Liver (tissue), 9 donors: ENCODE results near the gene NAA10. TPM values are rescaled to one million over a fixed set of nuclear protein-coding genes. Genes with fewer than 3 reads are reported as not detected.

ENCODE experiments used
- DNase-seq: peaks from one replicate; pipeline ENCODE4 v3.0.0-alpha.2; 2017; ENCODE audit warnings: low spot score
- H3K27ac ChIP-seq, 2 donors: one replicate each; pipeline ENCODE4 v1.7.0; 2013; ENCODE audit warnings: inconsistent platforms in 2 of 2, low read length in 2 of 2, control low read depth in 1 of 2, low read depth in 1 of 2, mild to moderate bottlenecking in 1 of 2
- H3K27me3 ChIP-seq, 4 donors: one replicate each; pipeline versions ENCODE4 v1.6.1 to v1.7.0; 2013; ENCODE audit warnings: low read length in 3 of 4, inconsistent platforms in 1 of 4, mild to moderate bottlenecking in 1 of 4, moderate library complexity in 1 of 4; ENCODE audit not compliant: control insufficient read depth in 4 of 4, insufficient read depth in 4 of 4
- H3K36me3 ChIP-seq, 4 donors: one replicate each; pipeline versions ENCODE4 v1.6.1 to v1.7.0; 2013; ENCODE audit warnings: low read length in 3 of 4, mild to moderate bottlenecking in 3 of 4, low read depth in 1 of 4, moderate library complexity in 1 of 4; ENCODE audit not compliant: control insufficient read depth in 4 of 4, insufficient read depth in 3 of 4
- H3K4me1 ChIP-seq, 4 donors: one replicate each; pipeline versions ENCODE4 v1.6.1 to v1.7.0; 2013; ENCODE audit warnings: low read length in 3 of 4, mild to moderate bottlenecking in 3 of 4, moderate library complexity in 1 of 4; ENCODE audit not compliant: control insufficient read depth in 4 of 4, insufficient read depth in 4 of 4
- H3K4me3 ChIP-seq, 3 donors: one replicate each; pipeline versions ENCODE4 v1.6.1 to v1.7.0; 2013; ENCODE audit warnings: low read length in 3 of 3, control low read depth in 1 of 3, low read depth in 1 of 3, mild to moderate bottlenecking in 1 of 3
- H3K9ac ChIP-seq, 2 donors: one replicate each; pipeline ENCODE4 v1.7.0; 2013; ENCODE audit warnings: low read length in 2 of 2, mild to moderate bottlenecking in 2 of 2, moderate library complexity in 2 of 2, control low read depth in 1 of 2, low read depth in 1 of 2
- H3K9me3 ChIP-seq, 4 donors: one replicate each; pipeline versions ENCODE4 v1.6.1 to v1.7.0; 2013; ENCODE audit warnings: low read length in 3 of 4; ENCODE audit not compliant: control insufficient read depth in 4 of 4
- EGR1 ChIP-seq, 2 donors: IDR thresholded peaks; 2 replicates each; pipeline ENCODE4 v1.6.1; 2016 to 2018; ENCODE audit warnings: antibody characterized with exemption in 2 of 2, low read depth in 2 of 2
- FOXA1 ChIP-seq: IDR thresholded peaks from 2 replicates; pipeline ENCODE4 v1.6.1; 2016; ENCODE audit warnings: antibody characterized with exemption
- FOXA2 ChIP-seq: IDR thresholded peaks from 2 replicates; pipeline ENCODE4 v1.6.1; 2016; ENCODE audit warnings: antibody characterized with exemption
- HNF4A ChIP-seq, 2 donors: conservative IDR thresholded peaks; 2 replicates each; pipeline ENCODE4 v1.6.1; 2016; ENCODE audit warnings: antibody characterized with exemption in 2 of 2, mild to moderate bottlenecking in 2 of 2
- HNF4G ChIP-seq: IDR thresholded peaks from 2 replicates; pipeline ENCODE4 v1.6.1; 2016; ENCODE audit warnings: antibody characterized with exemption
- JUND ChIP-seq, 2 donors: IDR thresholded peaks; 2 replicates each; pipeline ENCODE4 v1.6.1; 2016; ENCODE audit warnings: antibody characterized with exemption in 2 of 2
- NR2F2 ChIP-seq: IDR thresholded peaks from 2 replicates; pipeline ENCODE4 v1.6.1; 2016; ENCODE audit warnings: antibody characterized with exemption
- RAD21 ChIP-seq, 2 donors: IDR thresholded peaks; 2 replicates each; pipeline ENCODE4 v1.6.1; 2016; ENCODE audit warnings: antibody characterized with exemption in 2 of 2, mild to moderate bottlenecking in 2 of 2
- RXRA ChIP-seq, 2 donors: IDR thresholded peaks; 2 replicates each; pipeline ENCODE4 v1.6.1; 2017 to 2018; ENCODE audit warnings: antibody characterized with exemption in 2 of 2, mild to moderate bottlenecking in 1 of 2
- SP1 ChIP-seq: IDR thresholded peaks from 2 replicates; pipeline ENCODE4 v1.6.1; 2018; ENCODE audit warnings: antibody characterized with exemption, mild to moderate bottlenecking
- WGBS: extraction: QIAGEN DNeasy Blood & Tissue Kit; methylation state at CpG from one replicate; pipeline ENCODE4 v1.1.7; 2013; 5-methylcytosine and 5-hydroxymethylcytosine counted together
- polyA plus RNA-seq, 2 donors: library from polyadenylated mRNA; stranded (reverse) in 1 of 2; unstranded in 1 of 2; fragments of 200-250 nt in 1 of 2; fragments of >200 nt in 1 of 2; fragmentation: Nextera tagmentation in 1 of 2; extraction: Ambion mirVana in 1 of 2; gene quantifications; one replicate each; pipeline versions ENCODE4 v1.2.1 to v1.2.3, GENCODE V29; 2013 to 2015
- total RNA-seq, 2 donors: library from RNA; depleted of rRNA; stranded (reverse); fragments of >200 nt; gene quantifications; one replicate each; pipeline ENCODE4 v1.2.3, GENCODE V29; 2014
- TF ChIP-seq, protein P1 (sequence below): IDR thresholded peaks from 2 replicates; pipeline ENCODE4 v1.6.1; 2016; ENCODE audit warnings: antibody characterized with exemption, mild to moderate bottlenecking
- TF ChIP-seq, protein P2 (sequence below): IDR thresholded peaks from 2 replicates; pipeline ENCODE4 v1.6.1; 2016; ENCODE audit warnings: antibody characterized with exemption
- TF ChIP-seq, protein P3 (sequence below): IDR thresholded peaks from 2 replicates; pipeline ENCODE4 v1.6.1; 2016; ENCODE audit warnings: antibody characterized with exemption
- donor health status: healthy.
- donor health status: healthy.
- donor health status: healthy.
- donor health status: healthy.
- donor health status: healthy.

The NAA10 gene
- total and polyA plus RNA-seq, 4 donors, result 20.5 to 58.8 (median 44.4) TPM

DNA sequence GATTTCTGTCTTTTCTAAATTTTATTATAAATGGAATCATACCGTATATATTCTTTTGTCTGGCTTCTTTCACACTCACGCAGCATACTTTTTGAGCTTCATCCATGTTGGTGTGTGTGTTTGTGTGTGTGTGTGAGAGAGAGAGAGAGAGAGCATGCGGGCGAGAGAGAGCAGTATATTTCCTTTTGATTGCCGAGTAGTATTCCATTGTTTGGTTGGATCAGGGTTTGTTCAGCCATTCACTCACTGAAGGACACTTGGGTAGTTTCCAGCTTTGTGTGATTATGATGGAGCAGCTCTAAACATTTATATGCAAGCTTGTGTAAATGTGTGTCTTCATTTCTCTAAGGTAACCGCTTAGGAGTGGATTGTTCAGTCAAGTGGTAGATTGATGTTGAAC, 45.7 kb downstream of the NAA10 start (continued):
- TF ChIP-seq, protein P1, sequence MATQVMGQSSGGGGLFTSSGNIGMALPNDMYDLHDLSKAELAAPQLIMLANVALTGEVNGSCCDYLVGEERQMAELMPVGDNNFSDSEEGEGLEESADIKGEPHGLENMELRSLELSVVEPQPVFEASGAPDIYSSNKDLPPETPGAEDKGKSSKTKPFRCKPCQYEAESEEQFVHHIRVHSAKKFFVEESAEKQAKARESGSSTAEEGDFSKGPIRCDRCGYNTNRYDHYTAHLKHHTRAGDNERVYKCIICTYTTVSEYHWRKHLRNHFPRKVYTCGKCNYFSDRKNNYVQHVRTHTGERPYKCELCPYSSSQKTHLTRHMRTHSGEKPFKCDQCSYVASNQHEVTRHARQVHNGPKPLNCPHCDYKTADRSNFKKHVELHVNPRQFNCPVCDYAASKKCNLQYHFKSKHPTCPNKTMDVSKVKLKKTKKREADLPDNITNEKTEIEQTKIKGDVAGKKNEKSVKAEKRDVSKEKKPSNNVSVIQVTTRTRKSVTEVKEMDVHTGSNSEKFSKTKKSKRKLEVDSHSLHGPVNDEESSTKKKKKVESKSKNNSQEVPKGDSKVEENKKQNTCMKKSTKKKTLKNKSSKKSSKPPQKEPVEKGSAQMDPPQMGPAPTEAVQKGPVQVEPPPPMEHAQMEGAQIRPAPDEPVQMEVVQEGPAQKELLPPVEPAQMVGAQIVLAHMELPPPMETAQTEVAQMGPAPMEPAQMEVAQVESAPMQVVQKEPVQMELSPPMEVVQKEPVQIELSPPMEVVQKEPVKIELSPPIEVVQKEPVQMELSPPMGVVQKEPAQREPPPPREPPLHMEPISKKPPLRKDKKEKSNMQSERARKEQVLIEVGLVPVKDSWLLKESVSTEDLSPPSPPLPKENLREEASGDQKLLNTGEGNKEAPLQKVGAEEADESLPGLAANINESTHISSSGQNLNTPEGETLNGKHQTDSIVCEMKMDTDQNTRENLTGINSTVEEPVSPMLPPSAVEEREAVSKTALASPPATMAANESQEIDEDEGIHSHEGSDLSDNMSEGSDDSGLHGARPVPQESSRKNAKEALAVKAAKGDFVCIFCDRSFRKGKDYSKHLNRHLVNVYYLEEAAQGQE, result no peak
- no peak for TF ChIP-seq NR2F2
- no peak for TF ChIP-seq SP1
- no peak for TF ChIP-seq HNF4G

GRCh38 chrX:153888344-153888743, 46.5 kb downstream of the NAA10 start:
- H3K9me3 ChIP-seq, result no peaks in the 10 kb centered on the region
- TF ChIP-seq, protein P2, sequence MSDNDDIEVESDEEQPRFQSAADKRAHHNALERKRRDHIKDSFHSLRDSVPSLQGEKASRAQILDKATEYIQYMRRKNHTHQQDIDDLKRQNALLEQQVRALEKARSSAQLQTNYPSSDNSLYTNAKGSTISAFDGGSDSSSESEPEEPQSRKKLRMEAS, result no peak
- TF ChIP-seq FOXA2, result no peak
- no peak for TF ChIP-seq FOXA1
- no peak for TF ChIP-seq RAD21 (IDR thresholded peaks at IDR 0.05)
- TF ChIP-seq NR2F2, result no peak
- TF ChIP-seq, protein P3, sequence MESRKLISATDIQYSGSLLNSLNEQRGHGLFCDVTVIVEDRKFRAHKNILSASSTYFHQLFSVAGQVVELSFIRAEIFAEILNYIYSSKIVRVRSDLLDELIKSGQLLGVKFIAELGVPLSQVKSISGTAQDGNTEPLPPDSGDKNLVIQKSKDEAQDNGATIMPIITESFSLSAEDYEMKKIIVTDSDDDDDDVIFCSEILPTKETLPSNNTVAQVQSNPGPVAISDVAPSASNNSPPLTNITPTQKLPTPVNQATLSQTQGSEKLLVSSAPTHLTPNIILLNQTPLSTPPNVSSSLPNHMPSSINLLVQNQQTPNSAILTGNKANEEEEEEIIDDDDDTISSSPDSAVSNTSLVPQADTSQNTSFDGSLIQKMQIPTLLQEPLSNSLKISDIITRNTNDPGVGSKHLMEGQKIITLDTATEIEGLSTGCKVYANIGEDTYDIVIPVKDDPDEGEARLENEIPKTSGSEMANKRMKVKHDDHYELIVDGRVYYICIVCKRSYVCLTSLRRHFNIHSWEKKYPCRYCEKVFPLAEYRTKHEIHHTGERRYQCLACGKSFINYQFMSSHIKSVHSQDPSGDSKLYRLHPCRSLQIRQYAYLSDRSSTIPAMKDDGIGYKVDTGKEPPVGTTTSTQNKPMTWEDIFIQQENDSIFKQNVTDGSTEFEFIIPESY, result no peak
- no peak for TF ChIP-seq JUND (IDR thresholded peaks at IDR 0.05)
- no peak for TF ChIP-seq HNF4G
- no peak for TF ChIP-seq SP1
- TF ChIP-seq HNF4A (conservative IDR thresholded peaks at IDR 0.05), result no peak
- H3K27me3 ChIP-seq, result peaks cover 0 to 6% (median under 1%) of the 10 kb centered on the region in 4 donors
- no peak for DNase-seq
- no peak overlapping the region for H3K4me3 ChIP-seq
- H3K27ac ChIP-seq, result no peak overlapping the region
- H3K9ac ChIP-seq, result no peak overlapping the region
- no peaks in the 10 kb centered on the region for H3K36me3 ChIP-seq
- 53% methylated on average over 6 of the region's 6 CpGs for WGBS
- peaks cover 0 to 2% (median 0%) of the 10 kb centered on the region in 4 donors for H3K4me1 ChIP-seq

- peaks cover 0 to 6% (median under 1%) of the 10 kb centered on the region in 4 donors for H3K27me3 ChIP-seq
- no peak overlapping the region for H3K27ac ChIP-seq
- H3K9ac ChIP-seq, result no peak overlapping the region
- no peak overlapping the region for H3K4me3 ChIP-seq
- no peaks in the 10 kb centered on the region for H3K9me3 ChIP-seq
- H3K4me1 ChIP-seq, result peaks cover 0 to 2% (median 0%) of the 10 kb centered on the region in 4 donors
- 65% methylated on average over 8 of the region's 8 CpGs for WGBS
- no peaks in the 10 kb centered on the region for H3K36me3 ChIP-seq
- TF ChIP-seq JUND (IDR thresholded peaks at IDR 0.05) (no peak), SP1 (no peak), FOXA1 (no peak), RAD21 (IDR thresholded peaks at IDR 0.05) (no peak), RXRA (IDR thresholded peaks at IDR 0.05) (no peak), FOXA2 (no peak), EGR1 (IDR thresholded peaks at IDR 0.05; ENCODE audit: low read depth in 2 of 2) (no peak), HNF4G (no peak), HNF4A (conservative IDR thresholded peaks at IDR 0.05) (no peak)
- TF ChIP-seq, protein P1, result no peak
- TF ChIP-seq, protein P2, result no peak
- DNase-seq, result no peak
Measured at GRCh38 chrX:153887385-153887784, 47.5 kb downstream of the NAA10 start.
